ENCODE results near the gene ZNF652.
"Not testable (repeated sequence)": the region's sequence is repeated elsewhere in the genome, so short reads cannot be mapped to it uniquely, and the experiment has no call there.

DNA sequence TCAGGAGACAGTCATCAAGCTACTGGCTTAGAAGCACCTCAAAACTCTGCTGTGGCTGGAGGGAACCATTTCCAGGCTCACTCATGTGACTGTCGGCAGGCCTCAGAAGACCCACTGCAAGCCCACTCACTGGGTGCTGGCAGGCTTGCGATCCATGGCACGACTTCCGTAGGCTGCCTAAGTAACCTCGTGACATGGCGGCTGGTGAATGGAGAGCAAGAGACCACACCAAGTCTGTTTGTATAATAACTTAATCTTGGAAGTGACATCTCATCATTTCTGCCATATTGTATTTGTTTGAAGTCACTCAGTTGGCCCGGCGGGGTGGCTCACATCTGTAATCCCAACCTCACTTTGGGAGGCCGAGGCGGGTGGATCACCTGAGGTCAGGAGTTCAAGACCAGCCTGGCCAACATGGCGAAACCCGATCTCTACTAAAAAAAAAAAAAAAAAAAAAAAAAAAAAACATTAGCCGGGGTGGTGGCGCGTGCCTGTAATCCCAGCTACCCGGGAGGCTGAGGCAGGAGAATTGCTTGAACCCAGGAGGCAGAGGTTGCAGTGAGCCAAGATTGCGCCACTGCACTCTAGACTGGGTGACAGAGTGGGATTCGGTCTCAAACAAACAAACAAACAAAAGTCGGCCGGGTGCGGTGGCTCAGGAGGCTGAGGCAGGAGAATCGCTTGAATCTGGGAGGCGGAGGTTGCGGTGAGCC lies 75.6 kb downstream of the ZNF652 start:
- not testable (repeated sequence) for TF ChIP-seq POLR2A (IDR thresholded peaks at IDR 0.05; ENCODE audit: low read length); GATA1 (IDR thresholded peaks at IDR 0.05; ENCODE audit: low read depth, low read length)
